ENCODE results near the gene AURKAIP1.

GRCh38 chr1:1336931-1337792, 37.8 kb downstream of the AURKAIP1 start:
- TF ChIP-seq SP1 (CRISPR knock-in tag; IDR thresholded peaks at IDR 0.05) (no peak), EZH2 (IDR thresholded peaks at IDR 0.05; ENCODE audit: borderline replicate concordance, low read depth, low read length) (no peak), PHF8 (IDR thresholded peaks at IDR 0.05; ENCODE audit: borderline replicate concordance, low read length) (no peak), ZNF239 (CRISPR knock-in tag; IDR thresholded peaks at IDR 0.05) (no peak), FOSL1 (tag; conservative IDR thresholded peaks at IDR 0.05) (no peak), ESRRA (IDR thresholded peaks at IDR 0.05; ENCODE audit: borderline replicate concordance, low read depth) (no peak)

Measured in K562 (cell line).